ENCODE data around the gene MED12L.

Gene MED12L

DNA sequence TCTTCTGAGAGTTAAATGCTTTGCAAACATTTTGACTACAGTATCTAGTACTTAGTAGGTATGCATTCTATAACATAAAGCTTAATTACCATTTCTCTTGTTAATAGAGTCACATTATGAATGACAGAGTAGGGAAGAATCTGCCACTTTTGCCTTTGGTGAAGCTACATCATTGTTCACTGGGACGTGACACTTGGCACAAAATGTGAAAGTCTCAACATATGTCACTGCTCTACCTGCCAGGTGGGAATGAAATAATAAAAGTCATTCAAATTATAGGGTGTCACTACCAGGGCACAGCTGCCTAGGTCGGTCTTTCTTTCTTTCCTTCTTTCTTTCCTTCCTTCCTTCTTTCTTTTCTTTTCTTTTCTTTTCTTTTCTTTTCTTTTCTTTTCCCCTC lies 213.5 kb downstream of the MED12L start:
- no peak for DNase-seq

DNA sequence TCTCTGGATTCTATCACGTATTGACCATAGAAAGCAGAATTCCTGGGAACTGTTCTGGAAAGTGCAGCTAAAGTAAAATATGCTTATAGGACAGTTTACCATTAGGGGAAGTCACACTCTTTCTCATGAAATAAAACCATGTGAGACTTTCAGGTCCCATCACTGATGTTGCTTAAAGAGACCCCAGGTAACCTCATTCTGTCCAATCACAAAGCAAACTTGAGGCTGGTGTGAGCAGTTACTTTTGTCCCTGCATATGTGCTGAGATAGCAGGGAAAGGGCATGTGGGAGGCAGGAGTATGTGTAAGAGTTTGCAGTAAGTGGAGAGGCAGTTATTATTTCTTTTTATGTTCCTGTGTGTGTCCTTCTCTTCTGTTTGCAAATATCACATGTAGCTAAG lies 215.1 kb downstream of the MED12L start:
- DNase-seq = no peak

DNA sequence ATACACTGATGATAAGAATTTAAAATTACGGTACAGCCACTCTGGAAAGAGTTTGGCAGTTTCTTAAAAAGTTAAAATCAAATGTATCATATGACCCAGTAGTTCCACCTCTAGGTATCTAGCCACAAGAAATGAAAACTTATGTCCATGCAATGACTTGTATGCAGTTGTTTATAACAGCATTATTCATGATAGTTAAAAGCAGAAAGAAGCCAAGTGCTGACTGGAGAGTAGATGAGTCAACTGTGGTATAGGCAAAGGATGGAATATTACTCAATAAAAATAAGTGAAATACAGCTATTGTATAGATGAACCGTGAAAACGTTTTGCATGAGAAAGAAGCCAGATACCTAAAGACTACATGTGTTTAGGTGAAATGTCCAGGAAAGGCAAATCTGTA lies 216.3 kb downstream of the MED12L start:
- DNase-seq = no peak

DNA sequence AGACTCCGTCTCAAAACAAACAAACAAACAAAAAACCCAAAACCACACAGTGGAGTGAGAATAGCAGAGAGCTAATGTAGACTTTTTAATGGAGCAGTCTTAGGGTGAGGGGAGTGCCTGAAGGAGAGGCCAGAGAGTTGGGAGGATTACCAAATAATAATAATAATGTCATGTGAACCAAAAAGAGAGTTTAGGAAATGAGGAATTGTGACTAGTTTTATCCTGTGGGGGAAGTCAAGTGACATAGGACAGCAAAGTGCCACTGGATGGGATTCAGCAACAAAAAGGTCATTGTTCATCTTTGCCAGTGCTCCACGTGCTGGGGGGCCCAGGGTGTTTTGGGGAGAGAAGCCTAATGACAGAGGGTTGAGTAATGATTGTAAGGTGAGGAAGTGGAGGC lies 218.3 kb downstream of the MED12L start:
- no peak for DNase-seq

DNA sequence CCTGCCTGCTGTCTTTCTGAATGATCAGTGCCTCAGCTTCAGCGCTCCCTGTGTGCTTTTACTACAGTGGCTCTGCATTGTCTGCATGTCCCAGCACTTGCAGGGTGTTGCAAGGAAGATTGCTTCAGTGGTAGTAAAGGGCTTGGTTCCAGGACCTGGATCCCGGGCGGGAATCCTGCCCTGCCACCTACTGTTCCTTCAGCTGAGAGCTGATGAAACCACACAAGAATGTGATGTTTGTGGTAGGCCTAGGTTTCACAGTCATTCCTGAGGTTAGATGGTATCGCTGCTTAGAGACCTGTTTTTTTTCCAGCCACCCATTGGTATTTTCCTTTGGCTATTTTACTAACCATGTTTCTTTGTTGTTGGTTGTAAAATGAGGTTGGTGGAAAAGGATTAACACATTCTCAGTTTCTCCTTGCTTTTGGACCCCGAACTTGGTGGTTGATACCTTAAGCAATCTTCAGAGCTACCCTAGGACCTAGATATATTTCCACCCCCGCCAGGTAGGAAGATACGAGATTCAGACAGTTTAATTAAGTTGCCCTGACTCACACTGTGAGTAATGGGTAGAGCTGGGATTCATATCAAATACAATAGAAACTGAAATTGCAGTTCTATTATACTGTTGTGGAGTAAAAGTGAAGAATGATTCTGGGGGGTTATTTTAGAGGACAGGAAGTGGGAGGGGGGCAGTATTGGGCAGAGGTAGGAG lies 219.8 kb downstream of the MED12L start:
- peak in 1 of 5 donors; percentile 20 for DNase-seq

DNA sequence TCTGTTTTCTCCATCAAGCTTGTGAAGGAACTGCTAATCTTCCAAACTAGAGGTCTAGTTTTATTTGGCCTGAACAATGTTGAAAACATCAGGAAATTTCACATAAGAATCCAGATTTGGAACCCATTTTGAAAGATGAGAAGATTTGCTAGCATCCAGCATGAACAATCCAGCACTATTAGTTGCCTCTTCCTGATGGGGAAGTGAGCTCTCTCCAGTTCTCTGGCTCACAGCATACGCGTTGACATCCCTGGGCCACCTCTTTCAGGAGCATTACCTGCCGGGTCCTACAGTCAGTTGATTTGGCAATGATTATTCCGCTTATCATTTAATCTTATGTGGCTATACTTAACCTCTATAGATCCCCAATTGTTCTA lies 220.3 kb downstream of the MED12L start:
- no peak for DNase-seq

DNA sequence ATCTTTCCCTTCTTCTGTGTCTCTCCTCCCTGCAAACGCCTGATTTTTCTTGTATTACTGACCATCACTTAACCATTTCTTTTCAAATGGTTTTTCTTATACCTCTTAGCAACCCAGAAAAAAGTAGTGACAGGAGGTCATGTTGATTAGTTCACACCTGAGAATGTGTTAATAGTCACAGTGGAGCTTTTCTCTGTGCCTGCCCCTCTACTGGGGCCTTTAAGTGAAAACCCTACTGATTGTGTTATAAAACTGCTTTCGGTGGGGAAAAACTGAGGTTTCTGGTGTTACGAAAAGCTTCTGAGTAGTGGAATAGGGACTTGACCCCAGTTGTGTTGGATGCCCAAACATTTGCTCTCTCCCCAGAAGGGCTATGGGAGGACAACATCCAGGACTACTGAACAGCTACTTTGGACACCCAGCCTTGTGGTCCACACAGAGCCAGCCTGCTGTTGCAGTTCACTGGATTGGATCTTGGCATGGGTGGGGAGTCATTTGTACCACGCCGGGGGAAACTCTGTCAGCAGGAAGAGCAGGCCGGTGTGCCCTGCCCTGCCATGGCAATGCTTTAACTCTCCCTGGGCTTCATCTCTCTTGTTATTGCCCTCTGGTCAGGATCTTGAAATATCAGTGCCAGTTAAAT lies 220.8 kb downstream of the MED12L start:
- no peak for DNase-seq

DNA sequence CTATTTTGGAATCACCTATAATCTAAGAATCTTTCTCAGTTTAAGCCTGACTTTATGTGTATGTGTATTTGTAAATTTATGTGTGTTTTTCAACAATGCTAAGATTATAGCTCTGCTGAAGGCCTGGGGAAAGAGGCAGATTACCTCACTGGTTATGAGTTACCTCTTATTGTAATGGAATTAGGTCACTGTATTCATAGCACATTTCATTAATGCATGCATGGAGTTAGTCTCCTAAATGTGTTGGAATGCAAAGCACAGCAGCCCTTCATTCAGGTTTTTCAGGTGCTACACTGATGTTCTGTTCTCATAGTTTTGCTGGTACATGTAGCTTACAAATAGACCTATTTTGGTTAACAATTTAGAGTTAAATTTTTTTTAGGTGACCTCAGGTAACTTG lies 221.7 kb downstream of the MED12L start:
- DNase-seq = no peak

DNA sequence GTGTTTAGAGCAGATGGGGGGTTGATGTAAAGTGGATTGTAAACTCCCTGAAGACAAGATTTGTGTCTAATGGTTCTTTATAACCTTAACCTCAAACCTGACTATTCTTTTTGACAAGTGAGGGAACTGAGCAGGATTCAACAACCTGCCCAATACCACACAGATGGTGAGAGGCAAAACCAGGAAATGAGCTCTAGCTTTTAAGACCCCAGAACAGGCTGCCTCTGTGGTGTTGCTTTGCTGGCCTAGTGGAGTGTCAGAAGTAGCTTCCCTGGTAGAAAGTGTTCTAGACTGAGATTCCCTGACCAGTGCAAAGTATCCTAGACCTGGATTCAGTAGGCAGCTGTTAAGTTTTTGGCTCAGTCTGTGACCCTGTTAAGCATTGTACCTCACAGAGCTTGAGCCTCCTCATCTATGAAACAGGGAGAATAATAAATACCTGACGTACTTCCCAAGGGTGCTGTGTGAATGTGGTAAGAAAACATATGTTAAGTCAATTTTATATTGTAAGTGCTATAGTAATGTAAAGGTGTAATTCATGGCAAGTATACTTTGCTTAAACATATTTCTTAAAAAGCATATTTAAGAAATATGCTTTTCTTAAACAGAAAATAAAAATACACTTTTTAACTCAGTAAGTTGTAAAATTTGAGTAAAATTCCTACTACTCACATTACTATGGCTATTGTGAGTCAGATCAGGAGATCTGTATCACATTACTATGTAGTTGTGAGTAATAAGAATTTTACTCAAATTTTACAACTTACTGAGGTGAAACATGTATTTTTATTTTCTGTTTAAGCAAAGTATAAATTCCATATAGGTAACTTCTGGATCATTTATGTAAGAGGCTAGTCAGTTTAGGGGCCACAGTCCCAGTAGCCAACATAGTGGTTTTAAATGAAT lies 222.4 kb downstream of the MED12L start:
- DNase-seq = no peak

DNA sequence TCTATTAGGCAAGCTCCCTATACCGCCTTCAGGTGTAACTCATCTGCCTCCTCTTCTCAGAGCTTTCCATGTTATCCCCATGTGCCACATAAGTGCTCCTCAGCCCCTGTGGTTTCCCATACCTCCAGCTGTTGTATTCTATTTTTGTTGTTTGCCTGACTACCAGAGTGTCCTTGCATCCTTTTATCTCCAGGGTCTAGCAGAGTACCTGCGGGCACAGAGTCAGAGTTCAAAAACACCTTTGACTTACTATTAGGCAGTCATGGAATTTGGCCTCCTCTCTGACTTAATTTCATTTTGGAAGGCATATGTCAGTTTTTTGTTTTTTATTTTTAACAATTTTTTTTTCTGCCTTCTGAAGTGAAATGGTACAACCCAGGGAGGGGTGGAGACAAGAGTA lies 224.1 kb downstream of the MED12L start:
- DNase-seq = no peak

DNA sequence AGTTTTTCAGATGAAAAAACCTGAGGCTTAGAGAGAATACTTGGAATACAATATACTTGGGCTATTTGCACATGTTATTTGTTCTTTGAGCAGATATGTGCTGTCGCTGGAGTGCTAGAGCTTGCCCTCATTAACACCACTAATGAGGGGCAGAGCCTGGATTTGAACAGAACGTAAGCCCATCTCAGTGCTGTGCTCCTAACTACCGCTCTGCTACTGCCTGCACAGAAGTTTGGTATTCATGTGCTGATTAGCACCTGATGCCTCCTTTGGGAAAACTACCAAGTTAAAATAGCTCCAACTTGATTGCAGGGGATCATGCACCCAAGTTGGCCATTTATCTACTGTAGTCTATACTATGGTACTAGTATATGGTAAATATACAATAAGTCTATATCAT lies 227.5 kb downstream of the MED12L start:
- no peak for DNase-seq

DNA sequence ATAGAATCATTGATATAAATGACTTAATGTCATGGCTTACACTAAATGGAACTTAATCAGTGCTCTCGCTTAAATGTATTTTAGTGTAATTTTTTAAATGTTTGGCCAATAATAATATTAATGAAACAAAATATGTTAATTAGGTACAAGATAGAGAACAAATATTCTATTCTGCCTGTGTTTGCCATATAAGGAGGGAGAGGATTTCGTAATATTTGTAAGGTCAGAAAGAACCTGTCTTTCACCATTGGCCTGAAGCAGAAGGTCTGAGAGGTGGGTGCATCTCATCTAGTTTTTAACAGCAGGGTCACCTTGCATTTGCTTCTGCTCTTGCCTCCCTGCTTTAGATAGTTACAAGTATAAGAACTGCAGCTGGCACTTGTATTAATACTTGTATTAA lies 228.7 kb downstream of the MED12L start:
- DNase-seq = no peak

DNA sequence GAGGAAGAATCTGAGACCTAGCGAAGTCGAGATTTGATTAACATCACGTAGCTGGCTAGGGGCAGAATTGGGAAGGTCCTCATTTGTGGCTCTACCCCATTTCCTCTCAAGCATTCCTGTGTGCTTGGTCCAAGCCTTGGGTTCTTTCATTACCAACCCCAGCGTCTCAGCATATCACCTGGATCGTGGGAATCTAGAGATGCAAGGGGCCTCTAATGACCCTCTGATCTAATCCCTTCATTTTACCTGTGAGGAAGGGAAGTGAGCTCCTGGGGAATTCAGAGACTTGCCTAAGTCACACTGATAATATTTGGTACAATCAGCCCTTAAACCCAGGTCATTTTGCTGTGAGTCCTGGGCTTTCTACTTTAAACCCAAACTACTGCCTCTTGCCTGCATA lies 229.1 kb downstream of the MED12L start:
- DNase-seq = no peak

DNA sequence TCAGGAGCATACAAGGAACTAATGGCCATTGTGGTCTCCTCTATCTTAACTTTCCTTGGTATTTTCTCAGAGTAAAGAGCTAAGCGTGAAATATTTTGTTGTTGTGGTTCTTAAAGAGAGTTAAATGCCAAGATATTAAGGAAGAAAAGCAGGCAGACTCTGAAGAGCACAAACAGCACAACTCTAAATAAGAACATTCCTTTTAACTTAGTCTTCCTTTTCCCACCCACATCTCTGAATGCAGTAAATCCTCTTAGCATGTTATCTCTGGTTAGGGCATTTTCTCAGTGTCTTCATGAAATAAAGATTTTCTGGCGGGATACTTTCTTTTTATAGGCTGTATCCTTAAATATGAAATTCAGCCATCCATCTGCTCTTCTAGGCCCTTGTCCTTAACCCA lies 229.7 kb downstream of the MED12L start:
- DNase-seq = no peak

DNA sequence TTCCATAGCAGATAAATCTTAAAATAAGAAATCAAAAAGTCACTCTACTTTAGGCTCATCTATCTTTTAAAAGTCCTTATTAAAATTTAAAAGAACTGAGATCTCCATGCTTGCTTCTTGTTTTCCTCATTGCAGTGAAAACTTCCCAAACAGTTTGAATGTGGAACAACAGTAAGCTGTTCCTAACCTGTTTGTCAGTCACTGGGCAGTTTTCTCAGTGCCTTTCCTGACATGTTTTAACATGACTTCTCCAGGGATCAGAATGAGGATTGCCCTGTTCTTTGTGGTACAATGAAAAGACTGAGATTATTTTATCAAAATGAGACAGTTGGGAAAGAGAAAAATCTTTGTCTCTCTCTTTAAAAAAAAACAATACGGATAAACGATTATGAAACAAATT lies 230.4 kb downstream of the MED12L start:
- no peak for DNase-seq

DNA sequence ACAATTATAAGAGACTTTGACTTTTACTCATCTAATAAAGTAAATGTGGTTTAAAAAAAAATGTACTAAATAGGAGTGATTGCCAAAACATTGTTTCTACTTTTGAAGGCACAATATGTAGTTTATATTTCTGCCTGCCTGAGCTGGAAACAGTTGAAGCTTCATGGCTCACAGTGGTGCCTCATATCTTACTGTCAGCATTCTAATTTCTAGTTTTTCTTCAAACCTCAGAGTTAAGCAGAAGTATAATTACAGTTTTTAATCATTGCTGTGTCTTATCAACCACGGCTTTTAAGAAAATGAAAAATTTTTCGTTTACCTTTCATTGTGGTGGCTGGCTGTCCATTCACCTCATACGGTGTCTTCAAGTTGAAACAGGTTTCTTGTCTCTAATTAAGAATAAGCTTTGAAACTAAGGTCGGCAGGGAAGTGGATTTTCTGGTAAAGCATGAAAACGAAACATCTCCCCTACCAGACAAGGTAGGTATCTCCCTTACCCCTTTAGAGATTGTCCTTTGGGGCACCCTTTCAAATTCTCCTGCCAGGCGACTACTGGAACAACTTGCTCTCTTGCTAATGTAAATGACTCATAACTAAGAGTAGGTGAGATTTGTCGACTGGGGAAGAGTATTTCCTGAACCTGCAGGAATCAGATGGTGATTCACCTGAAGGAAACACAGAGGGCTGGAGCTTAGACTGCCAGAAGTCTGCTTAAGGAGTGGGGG lies 231.0 kb downstream of the MED12L start, which contains the start of gene GPR87:
Gene GPR87, minus strand, starts transcription at position 554 of the 725 bp plus-strand sequence. CDS start 16,720 bp downstream, outside the sequence.
- DNase-seq = peak in 1 of 5 donors; percentile 33

DNA sequence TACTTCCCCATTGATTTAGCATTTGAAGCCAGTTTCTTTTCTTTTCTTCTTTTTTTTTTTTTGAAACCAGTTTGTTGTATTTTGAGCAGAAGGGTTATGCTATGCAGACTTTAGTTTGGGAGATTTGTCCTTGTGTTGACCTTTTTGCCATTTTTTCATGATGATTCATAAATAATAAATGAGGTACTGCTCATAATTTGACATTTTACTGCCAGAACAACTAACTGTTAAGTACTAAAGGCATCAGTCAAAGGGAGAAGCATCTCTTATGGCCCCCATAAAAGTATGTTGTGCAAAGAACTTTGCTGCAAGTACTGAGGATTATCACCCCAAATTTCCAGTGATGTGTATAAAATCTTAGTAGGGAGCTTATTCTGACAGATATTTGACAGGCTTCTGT lies 232.8 kb downstream of the MED12L start:
- no peak for DNase-seq

DNA sequence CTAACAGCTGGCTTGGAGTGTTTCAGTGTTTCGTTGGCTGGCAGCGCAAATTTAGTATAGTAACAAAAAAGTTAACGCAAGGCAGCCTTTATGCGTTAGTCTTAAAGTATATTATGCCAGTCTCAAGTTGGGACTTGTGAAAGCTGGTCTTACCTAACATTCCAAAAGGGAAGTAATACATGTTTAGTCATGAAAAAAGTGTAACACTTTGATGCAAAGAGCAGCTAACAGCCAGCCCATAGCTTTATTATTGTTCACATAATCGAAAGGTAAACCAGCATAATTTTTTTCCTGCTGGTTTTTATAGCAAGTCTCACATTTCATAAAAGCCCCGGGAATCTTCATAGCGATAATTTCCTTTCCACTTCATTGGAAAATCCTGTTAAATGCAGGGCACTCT lies 233.5 kb downstream of the MED12L start:
- DNase-seq = no peak

DNA sequence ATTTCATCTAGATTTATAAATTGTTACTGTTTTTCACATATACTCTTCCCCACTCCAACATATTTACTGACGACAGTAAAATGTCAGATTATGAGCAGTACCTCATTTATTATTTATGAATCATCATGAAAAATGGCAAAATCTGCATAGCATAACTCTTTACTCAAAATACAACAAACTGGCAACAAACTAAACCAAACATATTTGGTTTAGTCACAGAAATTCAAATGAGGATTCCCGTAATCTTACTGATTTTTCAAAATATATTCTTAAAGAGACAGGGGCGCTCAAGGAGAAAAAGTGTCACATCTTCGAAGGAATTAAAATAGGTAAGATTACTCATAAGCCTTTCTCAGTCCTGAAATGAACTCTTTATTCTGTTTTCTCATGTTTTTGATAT lies 234.2 kb downstream of the MED12L start:
- DNase-seq = no peak

DNA sequence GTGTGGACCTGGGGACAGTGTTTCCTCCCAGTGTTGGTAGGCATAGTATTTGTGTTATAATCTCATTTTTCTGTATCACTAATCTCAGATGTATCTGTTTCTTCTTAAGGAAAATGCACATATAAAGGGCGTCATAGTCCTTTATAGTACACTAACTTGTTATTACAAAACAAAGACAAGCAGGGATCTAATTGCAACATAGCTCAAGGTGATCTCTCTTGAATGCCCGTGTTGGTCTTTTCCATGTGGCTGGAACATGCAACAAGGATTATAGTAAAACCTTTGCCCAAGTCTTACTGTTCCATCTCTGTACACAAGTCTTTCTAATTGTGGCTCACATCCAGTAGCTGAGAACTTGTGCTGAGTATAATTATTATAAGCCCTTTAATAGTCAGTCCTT lies 234.7 kb downstream of the MED12L start:
- no peak for DNase-seq

DNA sequence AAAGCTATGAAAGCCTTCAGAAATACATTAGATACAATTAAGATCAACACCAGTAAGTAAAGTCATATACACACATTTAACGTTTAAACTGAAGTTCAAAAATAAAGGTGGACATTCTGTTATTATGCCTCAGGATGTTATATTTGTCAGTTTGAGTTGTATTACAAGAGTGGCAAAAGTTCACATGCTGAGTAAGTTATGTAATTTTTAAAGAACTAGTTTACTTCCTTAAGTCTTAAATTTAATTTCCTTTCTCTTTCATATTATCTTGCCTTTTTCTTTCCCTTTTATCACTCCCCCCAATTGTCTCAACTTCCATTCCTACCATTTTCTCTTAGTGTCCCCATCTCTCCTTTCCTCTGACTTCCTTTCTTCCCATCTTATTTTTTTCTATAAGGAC lies 236.1 kb downstream of the MED12L start:
- no peak for DNase-seq

DNA sequence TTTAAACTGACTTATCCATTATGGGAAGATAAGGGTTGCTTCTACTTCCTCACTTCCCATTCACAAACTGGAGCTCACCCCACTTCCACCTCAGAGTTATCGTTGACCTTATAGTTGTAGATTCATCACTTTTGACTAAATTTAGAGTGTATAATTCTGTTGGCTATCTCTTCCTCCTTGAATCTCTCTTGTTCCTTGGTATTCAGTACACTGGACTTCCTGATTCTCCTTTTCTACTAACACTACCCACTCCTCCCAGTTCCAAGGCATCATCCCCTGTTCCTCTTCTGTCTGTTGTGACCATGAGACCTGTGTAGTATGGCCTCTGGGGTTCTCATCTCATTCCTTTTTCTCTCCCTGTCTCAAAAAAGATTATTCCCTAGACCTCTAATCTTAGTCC lies 237.0 kb downstream of the MED12L start:
- DNase-seq = no peak
